ENCODE results near the gene CASP14.
"Not testable (repeated sequence)": the region's sequence is repeated elsewhere in the genome, so short reads cannot be mapped to it uniquely, and the experiment has no call there.

- TF ChIP-seq E2F4 (CRISPR knock-in tag; IDR thresholded peaks at IDR 0.05; ENCODE audit: low read depth); BRD4 (IDR thresholded peaks at IDR 0.05); CTCF (IDR thresholded peaks at IDR 0.05 in 2 of 3, conservative IDR thresholded peaks at IDR 0.05 in 1 of 3; ENCODE audit: insufficient read depth in 2 of 3, low read depth in 1 of 3, low read length in 3 of 3); ZBTB34 (CRISPR knock-in tag; IDR thresholded peaks at IDR 0.05); POLR2AphosphoS5 (IDR thresholded peaks at IDR 0.05; ENCODE audit: control insufficient read depth, insufficient read depth, low read depth, low read length); ATF2 (CRISPR knock-in tag; IDR thresholded peaks at IDR 0.05); HNRNPLL (IDR thresholded peaks at IDR 0.05; ENCODE audit: low read depth, low read length, poor library complexity, severe bottlenecking); MAX (CRISPR knock-in tag; IDR thresholded peaks at IDR 0.05); POLR2A (conservative IDR thresholded peaks at IDR 0.05); ZNF512 (tag; IDR thresholded peaks at IDR 0.05); CEBPB (tag; IDR thresholded peaks at IDR 0.05); HNRNPH1 (optimal IDR thresholded peaks at IDR 0.05; ENCODE audit: low read depth, low read length); EP300 (IDR thresholded peaks at IDR 0.05; ENCODE audit: low read length); TAF1 (IDR thresholded peaks at IDR 0.05; ENCODE audit: control insufficient read depth, extremely low read depth, insufficient read depth, low read length, severe bottlenecking): not testable (repeated sequence)
Observed at GRCh38 chr19:15018836-15019235, 30.4 kb upstream of the CASP14 start.

Data from K562 (cell line).